GM15510 (cell line): ENCODE results near the gene NFIC.

ENCODE experiments used
- POLR2A ChIP-seq: IDR thresholded peaks from 3 replicates; pipeline ENCODE4 v1.6.1; 2011; ENCODE audit warnings: borderline replicate concordance; ENCODE audit not compliant: insufficient read length; ENCODE audit errors: extremely low read depth

Gene NFIC

GRCh38 chr19:3365836-3366752, at the start of gene NFIC:
NFIC (plus strand) TSS chr19:3366583; CDS start chr19:3366637, 54 bp downstream.
- TF ChIP-seq POLR2A: peak; percentile 17

- no peak for TF ChIP-seq POLR2A
These were observed 49.6 kb upstream of the NFIC start for GRCh38 chr19:3316659-3317207.

GRCh38 chr19:3319643-3320353, 46.6 kb upstream of the NFIC start:
- TF ChIP-seq POLR2A: no peak

GRCh38 chr19:3320354-3320670, 46.1 kb upstream of the NFIC start:
- TF ChIP-seq POLR2A: no peak

- TF ChIP-seq POLR2A: no peak
These were observed 45.5 kb upstream of the NFIC start for GRCh38 chr19:3320853-3321252.

- no peak for TF ChIP-seq POLR2A
These were observed 44.7 kb upstream of the NFIC start for GRCh38 chr19:3321696-3322095.

- no peak for TF ChIP-seq POLR2A
These were observed 44.0 kb upstream of the NFIC start for GRCh38 chr19:3322199-3322978.

GRCh38 chr19:3323026-3323425, 43.4 kb upstream of the NFIC start:
- TF ChIP-seq POLR2A: no peak

GRCh38 chr19:3323658-3324057, 42.7 kb upstream of the NFIC start:
- TF ChIP-seq POLR2A: no peak

- TF ChIP-seq POLR2A: no peak
These were observed 42.0 kb upstream of the NFIC start for GRCh38 chr19:3324405-3324856.

- TF ChIP-seq POLR2A: no peak
These were observed 40.9 kb upstream of the NFIC start for GRCh38 chr19:3325451-3325850.

- no peak for TF ChIP-seq POLR2A
These were observed 37.6 kb upstream of the NFIC start for GRCh38 chr19:3328743-3329142.

GRCh38 chr19:3330047-3330446, 36.3 kb upstream of the NFIC start:
- TF ChIP-seq POLR2A: no peak

- TF ChIP-seq POLR2A: no peak
These were observed 33.3 kb upstream of the NFIC start for GRCh38 chr19:3333020-3333583.
